NCI-H524 (cell line): ENCODE measurements around the gene TTR.

Experiments
- DNase-seq, 2 experiments: peaks; one replicate each; lab custom pipeline; 2025; lab: John Stamatoyannopoulos, UW

TTR gene

GRCh38 chr18:31616586-31616985 lies 24.9 kb downstream of the TTR start:
- no peak for DNase-seq

- no peak for DNase-seq
Observed at GRCh38 chr18:31617031-31617717, 25.5 kb downstream of the TTR start.

GRCh38 chr18:31618801-31619200 lies 27.1 kb downstream of the TTR start:
- no peak for DNase-seq

- DNase-seq = no peak
Observed at GRCh38 chr18:31619291-31619690, 27.6 kb downstream of the TTR start.

GRCh38 chr18:31624892-31625640 lies 33.4 kb downstream of the TTR start:
- DNase-seq = no peak

- DNase-seq = no peak
Observed at GRCh38 chr18:31626409-31626808, 34.7 kb downstream of the TTR start.

- no peak for DNase-seq
Observed at GRCh38 chr18:31630549-31630948, 38.9 kb downstream of the TTR start.

- no peak for DNase-seq
Observed at GRCh38 chr18:31631526-31631925, 39.8 kb downstream of the TTR start.

- no peak for DNase-seq
Observed at GRCh38 chr18:31632356-31632755, 40.7 kb downstream of the TTR start.

GRCh38 chr18:31633392-31634330 lies 42.0 kb downstream of the TTR start:
- no peak for DNase-seq

- DNase-seq = no peak
Observed at GRCh38 chr18:31634331-31634713, 42.6 kb downstream of the TTR start.

- DNase-seq = no peak
Observed at GRCh38 chr18:31636387-31636786, 44.7 kb downstream of the TTR start.

- DNase-seq = no peak
Observed at GRCh38 chr18:31637445-31637844, 45.8 kb downstream of the TTR start.

GRCh38 chr18:31643003-31643402 lies 51.3 kb downstream of the TTR start:
- no peak for DNase-seq

- DNase-seq = no peak
Observed at GRCh38 chr18:31645411-31645810, 53.7 kb downstream of the TTR start.

- DNase-seq = no peak
Observed at GRCh38 chr18:31646332-31647126, 54.9 kb downstream of the TTR start.

- no peak for DNase-seq
Observed at GRCh38 chr18:31647127-31647753, 55.6 kb downstream of the TTR start.
